ENCODE measurements around the gene ADAM12. TPM values are rescaled to one million over a fixed set of nuclear protein-coding genes. Genes with fewer than 3 reads are reported as not detected.

ADAM12 gene
- total RNA-seq, 1 donor from 2014 or later, result 82.4 TPM

GRCh38 chr10:126108693-126109092 is 279.6 kb downstream of the ADAM12 start:
- Mint-ChIP-seq H3K36me3 (ENCODE audit: low read depth) (peaks cover 19% of the 10 kb centered on the region), H3K4me3 (no peak overlapping the region), H3K9me3 (peaks cover 4% of the 10 kb centered on the region), H3K4me1 (peaks cover 10% of the 10 kb centered on the region), H3K27ac (ENCODE audit: unreplicated experiment) (no peak overlapping the region), H3K27me3 (ENCODE audit: low read depth) (no peaks in the 10 kb centered on the region)
- no peak for TF ChIP-seq CTCF (conservative IDR thresholded peaks at IDR 0.05)
- DNase-seq (ENCODE audit: low read depth, low spot score), result no peak

- no peaks in the 10 kb centered on the region for H3K27me3 Mint-ChIP-seq (ENCODE audit: low read depth)
- DNase-seq (ENCODE audit: low read depth, low spot score), result no peak
- H3K4me1 Mint-ChIP-seq, result no peaks in the 10 kb centered on the region
Observed at GRCh38 chr10:126104767-126105166, 283.5 kb downstream of the ADAM12 start.

GRCh38 chr10:126102636-126103035 is 285.6 kb downstream of the ADAM12 start:
- no peak for TF ChIP-seq CTCF (conservative IDR thresholded peaks at IDR 0.05)
- H3K4me3 Mint-ChIP-seq, result no peak overlapping the region
- H3K27ac Mint-ChIP-seq (ENCODE audit: unreplicated experiment), result no peak overlapping the region
- H3K4me1 Mint-ChIP-seq, result no peaks in the 10 kb centered on the region
- no peaks in the 10 kb centered on the region for H3K27me3 Mint-ChIP-seq (ENCODE audit: low read depth)
- peaks cover 8% of the 10 kb centered on the region for H3K36me3 Mint-ChIP-seq (ENCODE audit: low read depth)
- no peak for DNase-seq (ENCODE audit: low read depth, low spot score)
- no peaks in the 10 kb centered on the region for H3K9me3 Mint-ChIP-seq

More at GRCh38 chr10:126104767-126105166, 283.5 kb downstream of the ADAM12 start:
- H3K36me3 Mint-ChIP-seq (ENCODE audit: low read depth), result peaks cover 8% of the 10 kb centered on the region
- H3K9me3 Mint-ChIP-seq, result no peaks in the 10 kb centered on the region
- no peak overlapping the region for H3K4me3 Mint-ChIP-seq
- TF ChIP-seq CTCF (conservative IDR thresholded peaks at IDR 0.05), result no peak
- no peak overlapping the region for H3K27ac Mint-ChIP-seq (ENCODE audit: unreplicated experiment)

- no peak overlapping the region for H3K4me3 Mint-ChIP-seq
- no peaks in the 10 kb centered on the region for H3K4me1 Mint-ChIP-seq
- H3K9me3 Mint-ChIP-seq, result no peaks in the 10 kb centered on the region
- DNase-seq (ENCODE audit: low read depth, low spot score), result no peak
- H3K27ac Mint-ChIP-seq (ENCODE audit: unreplicated experiment), result no peak overlapping the region
- H3K27me3 Mint-ChIP-seq (ENCODE audit: low read depth), result no peaks in the 10 kb centered on the region
- TF ChIP-seq CTCF (conservative IDR thresholded peaks at IDR 0.05), result no peak
- H3K36me3 Mint-ChIP-seq (ENCODE audit: low read depth), result peaks cover 3% of the 10 kb centered on the region
Observed at GRCh38 chr10:126101736-126102135, 286.5 kb downstream of the ADAM12 start.

- no peak overlapping the region for H3K4me3 Mint-ChIP-seq
- DNase-seq (ENCODE audit: low read depth, low spot score), result no peak
- no peaks in the 10 kb centered on the region for H3K27me3 Mint-ChIP-seq (ENCODE audit: low read depth)
- TF ChIP-seq CTCF (conservative IDR thresholded peaks at IDR 0.05), result no peak
- peaks cover 3% of the 10 kb centered on the region for H3K36me3 Mint-ChIP-seq (ENCODE audit: low read depth)
- no peaks in the 10 kb centered on the region for H3K9me3 Mint-ChIP-seq
- H3K4me1 Mint-ChIP-seq, result no peaks in the 10 kb centered on the region
- no peak overlapping the region for H3K27ac Mint-ChIP-seq (ENCODE audit: unreplicated experiment)
Observed at GRCh38 chr10:126101325-126101724, 287.0 kb downstream of the ADAM12 start.

GRCh38 chr10:126099366-126099765 is 288.9 kb downstream of the ADAM12 start:
- Mint-ChIP-seq H3K27ac (ENCODE audit: unreplicated experiment) (no peak overlapping the region), H3K27me3 (ENCODE audit: low read depth) (no peaks in the 10 kb centered on the region), H3K9me3 (no peaks in the 10 kb centered on the region), H3K36me3 (ENCODE audit: low read depth) (peaks cover 4% of the 10 kb centered on the region), H3K4me3 (no peak overlapping the region), H3K4me1 (no peaks in the 10 kb centered on the region)
- DNase-seq (ENCODE audit: low read depth, low spot score), result no peak
- no peak for TF ChIP-seq CTCF (conservative IDR thresholded peaks at IDR 0.05)

Measured in neural crest cell (in vitro differentiated cells).